Right lobe of liver (tissue), 6 donors: Measurements from ENCODE around the gene OTUD5. TPM values are rescaled to one million over a fixed set of nuclear protein-coding genes. Genes with fewer than 3 reads are reported as not detected.

Source experiments
- ATAC-seq, 4 donors: fragments of 200-7000 bp; cut with Tn5 transposase; one replicate each; pipeline ENCODE4 v1.9.1; 2020; ENCODE audit warnings: mild to moderate bottlenecking in 4 of 4, moderate library complexity in 4 of 4
- DNase-seq, 3 donors: peaks; one replicate each; pipeline ENCODE4 v3.0.0-alpha.2; 2020
- H3K27ac ChIP-seq, 3 donors: fragments of 200-600 bp; one replicate each; pipeline ENCODE4 v1.8.0; 2022
- H3K27me3 ChIP-seq, 2 donors: fragments of 200-600 bp; one replicate each; pipeline ENCODE4 v1.8.0; 2022
- H3K36me3 ChIP-seq, 4 donors: fragments of 200-600 bp; sonication (generic) in 1 of 4; one replicate each; pipeline versions ENCODE4 v1.5.1 to v1.8.0; 2017 to 2022; ENCODE audit warnings: control low read depth in 1 of 4
- H3K4me1 ChIP-seq, 4 donors: fragments of 200-600 bp; sonication (generic) in 1 of 4; one replicate each; pipeline versions ENCODE4 v1.5.1 to v1.8.0; 2017 to 2022; ENCODE audit warnings: control low read depth in 1 of 4
- H3K4me3 ChIP-seq, 3 donors: fragments of 200-600 bp; one replicate each; pipeline ENCODE4 v1.8.0; 2022
- H3K9me3 ChIP-seq, 4 donors: fragments of 200-600 bp; sonication (generic) in 1 of 4; one replicate each; pipeline versions ENCODE4 v1.5.1 to v1.8.0; 2017 to 2022; ENCODE audit warnings: control low read depth in 1 of 4
- CTCF ChIP-seq, 4 donors: fragments of 200-600 bp in 3 of 4; fragments of 450-650 bp in 1 of 4; IDR thresholded peaks; one replicate each; pipeline versions ENCODE4 v1.5.1 to v1.8.0; 2016 to 2022; ENCODE audit warnings: antibody characterized with exemption in 4 of 4, mild to moderate bottlenecking in 2 of 4
- POLR2A ChIP-seq: fragments of 450-650 bp; IDR thresholded peaks from one replicate; pipeline ENCODE4 v1.6.1; 2017; ENCODE audit warnings: antibody characterized with exemption, mild to moderate bottlenecking
- WGBS: methylation state at CpG from one replicate; pipeline ENCODE4 v1.1.6; 2018; ENCODE audit warnings: low coverage, low lambda C conversion rate; ENCODE audit not compliant: insufficient coverage; ENCODE audit errors: missing lambda C conversion rate; 5-methylcytosine and 5-hydroxymethylcytosine counted together
- intact Hi-C, 2 donors: fragments of 100-400 bp; cut with DNase I; formaldehyde crosslinking; loops; one replicate each; pipeline versions ENCODE4 v1.11.2 to v1.14.1; 2022
- total RNA-seq, 6 experiments: library from RNA; depleted of rRNA in 2 of 6; stranded (reverse); fragments of >200 nt in 2 of 6; fragmentation: NEBNext Ultra II Directional in 3 of 6; extraction: Animal tissue kit (Norgen Biotek cat#: 25700) in 3 of 6; gene quantifications; one replicate each; pipeline versions ENCODE4 v1.1.0 to v1.2.4, GENCODE V29; 2016 to 2023
- donor health status: DM: no; HTN: yes; CAD: no.
- donor health status: DM: no; HTN: no; CAD: no.
- donor health status: DM: no; HTN: no; CAD: no.
- donor health status: DM: no; HTN: yes; CAD: no.
- donor health status: DM: no; HTN: yes; CAD: no.

Gene OTUD5
- total RNA-seq, 6 experiments from 2014 or later: 14.4 to 24.1 (median 21.6) TPM

DNA sequence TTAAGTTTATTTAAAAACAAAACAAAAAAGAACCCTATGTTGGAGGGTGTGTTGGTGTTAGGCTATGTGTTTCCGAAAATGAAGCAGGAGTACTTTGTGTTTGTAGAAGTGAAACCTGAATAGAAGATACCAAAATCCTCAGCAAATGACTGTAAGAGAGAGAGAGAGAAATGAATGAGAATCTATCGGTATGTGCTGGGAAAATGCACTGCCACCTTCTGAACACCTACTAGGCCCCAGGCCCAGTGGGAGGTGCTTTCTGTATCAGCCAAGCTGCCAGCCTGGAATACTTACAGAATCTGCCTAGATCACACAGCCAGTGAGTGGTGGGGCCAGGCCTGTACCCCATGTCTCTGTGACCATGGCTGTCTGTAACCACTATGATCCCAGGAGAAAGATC, 23.6 kb downstream of the OTUD5 start:
- no peak overlapping the region for H3K4me3 ChIP-seq
- WGBS: 90% methylated on average over 1 of the region's 2 CpGs
- H3K27me3 ChIP-seq: no peaks in the 10 kb centered on the region
- no peaks in the 10 kb centered on the region for H3K4me1 ChIP-seq
- TF ChIP-seq POLR2A (no peak), CTCF (IDR thresholded peaks at IDR 0.05) (no peak)
- no peak overlapping the region for H3K27ac ChIP-seq
- H3K36me3 ChIP-seq: peaks cover 0 to 18% (median 2%) of the 10 kb centered on the region in 4 donors
- ATAC-seq (no peak), DNase-seq (no peak)
- no peaks in the 10 kb centered on the region for H3K9me3 ChIP-seq
- intact Hi-C loops: no loop called here

GRCh38 chrX:48927736-48928382, 29.5 kb downstream of the OTUD5 start:
- TF ChIP-seq CTCF (IDR thresholded peaks at IDR 0.05): no peak
- TF ChIP-seq POLR2A: no peak
- Histone ChIP-seq H3K36me3 (peaks cover 0 to 17% (median 2%) of the 10 kb centered on the region in 4 donors), H3K4me3 (no peak overlapping the region), H3K4me1 (no peaks in the 10 kb centered on the region), H3K27me3 (no peaks in the 10 kb centered on the region), H3K27ac (no peak overlapping the region), H3K9me3 (no peaks in the 10 kb centered on the region)
- intact Hi-C loops: no loop called here
- 44% methylated on average over 2 of the region's 2 CpGs for WGBS
- no peak for DNase-seq
- ATAC-seq: no peak

DNA sequence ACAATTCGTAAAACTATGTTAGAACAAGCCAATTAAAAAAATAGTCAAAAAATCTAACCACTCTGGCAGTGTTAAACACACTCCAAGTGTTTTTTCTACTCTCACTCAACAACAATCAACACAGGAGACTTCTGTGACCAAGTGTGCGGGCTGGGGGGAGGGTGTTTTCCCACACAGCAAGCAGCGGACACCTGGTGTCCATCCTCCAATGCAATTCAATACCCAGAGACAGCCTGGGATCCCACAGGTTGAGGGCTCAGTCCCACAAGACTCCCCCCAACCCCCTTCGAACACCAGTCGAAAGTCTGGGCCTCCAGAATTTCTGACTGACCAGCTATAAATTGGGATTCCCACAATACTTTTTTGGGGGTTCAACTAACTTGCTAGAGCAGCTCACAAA, 30.3 kb downstream of the OTUD5 start:
- intact Hi-C loops: no loop called here

DNA sequence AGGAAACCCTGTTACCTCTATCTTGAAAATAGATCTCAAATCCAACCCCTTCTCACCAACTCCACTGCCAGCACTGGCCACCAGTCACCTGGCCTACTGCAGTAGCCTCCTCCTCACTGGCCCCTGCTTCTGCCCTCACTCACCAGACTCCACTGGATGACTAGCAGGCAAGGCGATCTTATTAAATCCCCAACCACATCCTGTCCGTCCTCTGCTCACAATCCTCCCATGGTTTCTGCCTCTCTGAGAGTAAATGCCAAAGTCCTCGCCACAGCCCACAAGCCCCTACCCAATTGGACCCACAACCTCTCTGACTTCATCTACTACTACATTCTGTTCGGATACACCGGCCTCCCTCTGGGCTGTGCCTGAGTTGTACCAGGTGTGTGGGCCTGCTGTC, 33.1 kb downstream of the OTUD5 start:
- H3K4me1 ChIP-seq: no peaks in the 10 kb centered on the region
- DNase-seq (no peak), ATAC-seq (no peak)
- H3K36me3 ChIP-seq: peaks cover 0 to 17% (median 0%) of the 10 kb centered on the region in 4 donors
- H3K27me3 ChIP-seq: no peaks in the 10 kb centered on the region
- H3K9me3 ChIP-seq: no peaks in the 10 kb centered on the region
- 79% methylated on average over 5 of the region's 5 CpGs for WGBS
- intact Hi-C loops: no loop called here
- no peak overlapping the region for H3K27ac ChIP-seq
- TF ChIP-seq POLR2A: no peak
- TF ChIP-seq CTCF (IDR thresholded peaks at IDR 0.05): no peak
- H3K4me3 ChIP-seq: no peak overlapping the region

More for the DNA sequence above, 30.3 kb downstream of the OTUD5 start:
- no peaks in the 10 kb centered on the region for H3K9me3 ChIP-seq
- no peak for TF ChIP-seq CTCF (IDR thresholded peaks at IDR 0.05)
- TF ChIP-seq POLR2A: no peak
- DNase-seq (no peak), ATAC-seq (no peak)
- 69% methylated on average over 5 of the region's 5 CpGs for WGBS
- peaks cover 0 to 17% (median 2%) of the 10 kb centered on the region in 4 donors for H3K36me3 ChIP-seq
- H3K27me3 ChIP-seq: no peaks in the 10 kb centered on the region
- no peaks in the 10 kb centered on the region for H3K4me1 ChIP-seq
- no peak overlapping the region for H3K4me3 ChIP-seq
- H3K27ac ChIP-seq: no peak overlapping the region
